Raji (cell line): ENCODE data around the gene TET3.

Experiments
- POLR2A ChIP-seq: IDR thresholded peaks from 2 replicates; pipeline ENCODE4 v1.6.1; 2011; ENCODE audit warnings: low read depth, low read length, control low read depth; ENCODE audit not compliant: insufficient read depth

TET3 gene

DNA sequence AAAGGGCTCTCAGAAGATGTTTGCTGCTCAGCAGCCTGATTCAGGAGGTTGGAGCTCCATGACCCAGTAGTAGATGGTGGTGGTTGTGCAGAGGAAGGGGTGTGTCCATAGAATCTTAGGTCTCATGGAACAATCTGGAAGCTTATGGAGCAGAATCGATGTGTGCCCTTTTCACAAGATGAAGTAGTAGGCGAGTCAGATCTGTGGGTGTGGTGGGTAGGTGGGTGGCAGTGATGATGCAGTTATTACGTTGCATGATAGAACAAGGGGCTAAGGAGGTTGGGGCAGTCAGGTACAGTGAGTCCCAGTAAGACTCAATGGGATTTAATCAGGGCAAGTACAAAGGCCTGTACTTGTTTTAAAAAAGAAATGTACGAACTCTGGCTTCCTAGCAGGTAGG lies 9.1 kb downstream of the TET3 start:
- TF ChIP-seq POLR2A = no peak

DNA sequence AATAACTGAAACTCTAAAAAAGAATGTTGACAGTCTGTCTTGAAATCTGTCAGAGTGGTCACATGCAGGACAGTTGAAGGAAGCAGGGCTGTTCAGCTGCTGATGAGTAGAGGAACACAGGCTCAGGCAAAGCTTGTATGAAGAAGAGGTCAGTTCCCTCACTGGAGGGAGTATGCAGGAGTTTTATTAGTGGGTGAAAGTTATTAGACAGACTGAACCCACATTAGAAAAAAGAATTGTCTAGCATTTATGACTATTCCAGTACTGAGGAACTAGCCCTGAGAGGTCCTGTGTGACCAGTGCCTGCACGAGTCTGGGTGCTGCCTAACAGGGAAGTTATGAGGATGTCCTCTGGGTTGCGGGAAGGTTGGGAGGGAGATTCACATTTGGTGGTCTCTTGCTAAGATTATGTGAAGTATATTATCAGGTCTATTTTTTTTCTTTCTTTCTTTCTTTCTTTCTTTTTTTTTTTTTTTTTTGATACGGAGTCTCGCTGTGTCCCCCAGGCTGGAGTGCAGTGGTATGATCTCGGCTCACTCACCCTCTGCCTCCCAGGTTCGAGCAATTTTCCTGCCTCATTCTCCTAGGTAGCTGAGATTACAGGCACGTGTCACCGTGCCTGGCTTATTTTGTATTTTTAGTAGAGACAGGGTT lies 9.6 kb downstream of the TET3 start:
- TF ChIP-seq POLR2A = no peak

DNA sequence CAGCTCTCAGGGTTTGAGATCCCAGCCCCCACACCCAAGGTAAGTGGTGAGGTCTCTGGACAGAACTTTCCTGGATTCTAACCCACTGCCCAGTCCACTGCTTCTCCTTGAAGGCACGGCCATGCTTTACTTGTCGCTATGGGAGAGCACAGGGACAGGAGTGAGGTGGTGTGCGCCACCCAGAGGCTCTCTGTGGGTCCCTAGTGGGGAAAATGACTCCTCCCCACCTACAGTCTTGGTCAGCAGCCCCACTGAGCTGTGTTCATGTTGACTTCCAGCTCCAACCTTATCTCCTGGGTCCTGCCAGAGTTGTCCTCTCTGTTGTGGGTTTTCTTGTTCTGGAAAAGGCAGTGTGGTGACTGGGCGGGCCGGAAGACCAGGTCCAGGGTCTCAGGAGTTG lies 11.1 kb downstream of the TET3 start:
- TF ChIP-seq POLR2A = no peak

DNA sequence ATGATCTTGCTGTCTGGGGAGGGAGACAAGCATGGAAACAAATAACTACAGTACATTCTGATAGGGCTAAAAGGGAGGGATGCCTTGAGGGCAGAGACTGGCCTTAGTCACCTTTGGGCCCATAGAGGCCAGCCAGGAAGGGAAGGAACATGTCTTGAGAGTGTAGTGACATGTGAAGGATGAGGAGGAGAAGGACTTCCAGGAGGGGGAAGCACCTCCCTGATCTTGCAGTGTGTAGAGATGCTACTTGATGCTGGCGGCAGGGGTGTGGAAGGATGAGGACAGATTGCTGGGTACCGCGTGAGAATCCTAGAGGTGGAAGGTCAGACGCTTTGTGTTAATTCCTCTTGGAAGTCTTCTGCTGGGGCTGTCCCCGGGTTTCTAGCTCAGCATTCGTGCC lies 13.1 kb downstream of the TET3 start:
- TF ChIP-seq POLR2A = no peak

DNA sequence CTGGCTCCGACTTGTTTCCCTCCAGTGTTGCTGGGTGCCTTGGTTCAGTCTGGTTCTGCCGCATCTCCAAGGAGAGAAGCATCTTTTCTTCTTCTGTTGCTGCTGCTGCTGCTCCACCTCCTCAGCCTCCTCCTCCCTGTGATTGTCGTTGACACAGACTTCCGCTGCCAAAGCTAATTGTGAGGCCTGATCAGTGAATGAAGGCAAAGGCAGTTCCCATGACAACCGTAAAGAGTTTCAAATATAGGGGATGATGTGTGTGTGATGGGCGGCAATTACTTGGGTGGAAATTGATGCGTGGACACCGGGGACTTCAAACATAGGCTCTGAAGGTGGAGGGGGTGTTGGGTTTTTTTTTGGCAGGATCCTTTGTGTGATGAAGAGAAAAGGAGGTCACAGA lies 13.7 kb downstream of the TET3 start:
- TF ChIP-seq POLR2A = no peak

DNA sequence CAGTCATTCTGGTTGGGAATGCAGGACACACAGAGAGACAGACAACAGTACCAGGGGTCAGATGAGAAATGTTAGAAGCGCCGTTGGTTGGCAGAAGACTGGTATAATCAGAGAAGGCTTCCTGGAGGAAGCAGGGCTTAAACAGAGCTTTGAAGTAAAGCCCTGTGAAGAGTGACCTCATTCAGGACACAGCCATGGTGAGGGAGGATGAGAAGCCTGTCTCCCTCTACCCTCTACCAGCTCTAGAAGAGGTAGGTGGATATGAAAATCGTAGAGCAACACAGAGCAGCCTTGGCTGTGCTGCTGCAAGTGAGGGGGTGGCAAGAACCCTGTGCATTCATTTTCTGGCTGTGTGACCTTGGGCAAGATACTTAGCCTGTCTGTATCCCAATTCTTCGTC lies 14.2 kb downstream of the TET3 start:
- no peak for TF ChIP-seq POLR2A

DNA sequence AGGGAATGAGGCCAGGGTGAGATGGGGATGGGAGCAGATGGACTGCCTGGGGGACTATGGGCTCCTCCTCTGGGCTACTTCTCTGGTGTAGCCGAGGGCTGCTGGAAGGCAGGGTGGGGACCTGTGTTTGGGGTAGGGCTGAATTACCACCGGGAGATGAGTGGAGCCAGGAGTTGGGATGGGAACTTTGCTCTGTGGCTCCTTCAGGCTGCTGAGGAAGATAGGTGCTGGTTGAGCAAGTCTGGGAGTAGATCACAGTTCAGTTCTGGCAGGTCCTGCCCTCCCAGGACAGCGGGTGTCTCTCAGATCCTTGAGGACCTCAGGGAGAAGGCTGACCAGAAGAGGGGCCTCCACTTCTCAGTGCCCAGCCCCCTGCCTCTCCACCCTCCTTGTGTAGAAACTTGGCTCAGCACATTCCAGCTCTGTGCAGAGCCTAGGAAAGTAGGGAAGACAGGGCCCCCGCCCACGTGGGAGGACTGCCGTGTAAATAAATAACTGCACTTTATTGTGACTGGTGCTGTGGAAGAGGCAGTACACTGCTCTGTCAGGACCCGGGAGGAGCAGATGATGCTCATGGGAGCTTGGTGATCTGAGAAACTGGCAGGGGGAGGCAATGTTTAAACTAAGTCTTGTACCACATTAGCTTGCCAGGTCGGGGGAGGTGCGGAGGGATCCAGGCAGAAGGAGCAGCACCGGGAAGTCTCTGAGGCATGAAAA lies 15.3 kb downstream of the TET3 start:
- TF ChIP-seq POLR2A = no peak

DNA sequence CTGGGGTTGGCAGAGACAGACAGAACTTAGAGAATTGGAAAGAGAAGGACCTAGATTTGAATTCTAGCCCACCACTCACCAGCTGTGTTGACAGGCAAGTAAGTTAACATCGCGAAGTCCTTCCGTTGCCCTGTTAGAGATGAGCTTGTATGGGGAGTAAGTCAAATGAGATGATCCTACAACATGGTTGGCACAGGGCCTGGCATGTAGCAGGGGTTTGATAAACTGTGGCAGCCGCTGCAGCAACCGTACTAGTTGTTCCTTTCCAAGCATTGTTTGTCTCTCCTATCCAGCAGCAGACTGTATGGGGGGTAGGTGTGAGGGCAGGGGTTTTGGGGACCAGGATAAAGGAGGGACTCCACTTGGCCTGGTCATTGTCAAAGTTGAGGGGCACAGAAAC lies 16.0 kb downstream of the TET3 start:
- no peak for TF ChIP-seq POLR2A

DNA sequence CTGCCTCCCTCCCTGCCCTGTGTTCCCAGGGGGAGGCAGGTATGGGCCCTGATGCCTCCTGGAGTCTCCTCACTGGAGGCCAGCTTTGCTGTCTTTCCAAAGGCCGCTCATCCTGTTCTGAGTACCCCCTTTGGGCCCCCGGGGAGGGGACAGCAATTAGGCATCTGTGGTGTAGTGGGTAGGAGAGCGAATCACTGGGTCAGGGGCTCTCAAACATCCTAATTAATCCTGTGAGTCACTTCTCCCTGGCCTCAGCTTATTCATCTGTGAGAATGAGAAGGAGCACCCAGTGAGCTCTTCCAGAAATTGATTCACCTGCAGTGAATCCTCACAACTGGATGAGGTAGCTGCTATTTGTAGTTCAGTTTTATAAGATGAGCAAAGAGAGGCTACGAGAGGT lies 16.4 kb downstream of the TET3 start:
- TF ChIP-seq POLR2A = no peak

DNA sequence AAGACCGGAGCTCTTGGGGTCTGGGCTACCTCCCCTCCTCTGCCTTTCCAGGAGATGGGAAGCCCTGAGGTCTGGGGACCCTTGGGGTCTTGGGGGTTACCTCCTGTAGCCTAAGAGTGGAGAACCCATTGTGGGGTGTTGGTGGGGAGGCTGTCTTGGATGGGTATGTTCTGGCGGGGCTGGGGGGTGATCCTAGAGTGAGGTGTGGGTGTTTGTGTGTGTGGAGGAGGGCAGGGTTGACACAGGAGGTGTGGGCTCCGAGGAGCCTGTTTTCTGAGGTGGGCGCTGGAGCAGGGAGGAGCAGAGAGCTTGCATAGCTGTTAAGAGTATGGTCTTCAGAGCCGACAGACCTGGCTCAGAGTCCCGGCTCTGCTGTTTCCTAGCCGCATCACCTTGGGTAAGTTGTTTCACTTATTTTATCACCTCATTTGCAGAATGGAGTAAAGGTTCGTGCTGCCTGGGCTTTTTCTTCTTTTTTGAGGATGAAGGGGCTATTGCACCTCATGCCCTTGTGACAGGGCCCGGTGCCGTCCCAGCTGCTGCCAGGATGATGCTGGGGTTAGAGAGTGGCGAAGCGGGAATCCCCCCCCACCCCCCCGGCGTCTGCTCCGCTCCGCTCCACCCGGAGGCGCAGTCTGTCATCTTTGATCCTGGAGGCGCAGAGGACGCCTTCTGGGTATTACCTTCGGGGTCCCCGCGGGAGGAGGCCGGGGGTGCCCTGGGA lies 17.2 kb downstream of the TET3 start:
- no peak for TF ChIP-seq POLR2A

DNA sequence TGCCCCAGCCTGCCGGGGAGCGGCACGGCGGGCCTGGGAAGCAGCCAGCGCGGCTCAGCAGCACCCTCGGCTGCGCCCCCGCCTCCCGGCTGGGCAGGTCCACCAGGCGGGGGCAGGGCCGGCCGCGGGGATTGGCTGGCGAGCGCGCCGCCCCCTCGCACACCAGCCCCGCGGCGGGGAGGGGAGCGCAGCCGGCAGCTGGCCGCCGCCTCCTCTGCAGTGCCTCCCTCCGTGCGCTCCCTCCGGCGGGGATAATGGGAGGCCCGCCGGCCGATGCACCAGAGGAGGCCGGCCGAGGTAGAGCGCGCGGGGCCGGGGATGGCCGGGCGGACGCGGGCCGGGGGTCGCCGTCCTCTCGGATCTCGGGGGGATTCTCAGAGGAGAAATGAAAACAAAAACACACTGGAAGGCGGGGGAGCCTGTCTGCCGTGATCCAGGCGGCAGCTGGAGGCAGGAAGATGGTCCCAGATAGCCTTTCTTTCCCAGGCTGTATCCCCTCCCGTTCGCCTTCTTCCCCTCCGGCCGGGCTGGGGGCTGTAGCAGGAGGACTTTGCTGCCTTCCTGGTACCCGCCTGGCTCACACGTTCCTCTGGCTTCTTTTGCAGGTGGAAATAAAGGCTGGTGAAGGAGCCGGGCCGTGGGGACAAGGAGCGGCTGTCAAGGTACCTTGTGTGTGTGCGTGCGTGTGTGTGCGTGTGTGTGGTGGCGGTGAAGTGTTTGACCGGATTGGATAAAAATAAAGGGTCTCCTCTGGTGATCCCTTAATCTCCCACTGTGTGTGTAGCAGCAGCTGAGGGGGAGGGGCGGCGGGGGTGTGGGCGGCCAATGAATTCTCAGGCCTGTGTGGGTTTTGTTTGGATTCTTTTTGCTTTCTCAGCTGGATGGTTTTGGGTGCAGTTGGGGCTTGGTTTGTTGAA lies 18.1 kb downstream of the TET3 start:
- TF ChIP-seq POLR2A = no peak

DNA sequence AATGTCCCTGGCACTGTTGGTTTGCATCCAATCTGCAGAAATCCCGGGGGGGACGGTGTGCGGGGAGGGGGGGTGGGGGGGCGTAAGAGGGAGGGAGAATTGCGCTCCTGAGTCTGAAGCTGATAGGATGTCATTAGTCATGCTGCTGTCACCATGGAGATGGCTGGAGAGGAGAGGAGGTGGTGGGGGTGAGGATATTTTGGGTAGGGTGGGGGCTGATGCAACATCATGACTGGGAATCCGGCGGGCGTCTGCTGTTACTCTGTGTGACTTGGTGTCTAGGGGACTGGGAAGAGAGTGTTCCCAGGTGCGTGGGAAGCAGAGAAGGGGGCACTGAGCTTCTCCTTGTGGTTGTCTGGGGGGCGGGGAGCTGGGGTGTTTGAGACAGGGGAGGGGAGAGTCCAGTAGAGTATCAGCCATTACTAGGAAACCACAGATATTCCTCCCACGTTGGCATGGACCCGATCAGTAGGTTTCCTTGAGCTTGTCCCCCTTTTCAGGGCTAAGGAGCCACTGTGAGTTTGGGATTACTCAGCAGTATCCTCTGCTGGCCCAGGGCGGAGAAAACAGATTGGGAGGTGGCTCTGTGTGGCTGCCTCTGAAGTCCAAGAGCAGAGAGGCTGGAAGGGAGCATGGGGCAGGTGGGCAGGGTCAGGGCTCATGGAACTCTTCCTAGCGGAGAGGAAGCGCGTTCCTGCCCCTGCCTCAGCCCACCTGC lies 18.9 kb downstream of the TET3 start:
- no peak for TF ChIP-seq POLR2A

DNA sequence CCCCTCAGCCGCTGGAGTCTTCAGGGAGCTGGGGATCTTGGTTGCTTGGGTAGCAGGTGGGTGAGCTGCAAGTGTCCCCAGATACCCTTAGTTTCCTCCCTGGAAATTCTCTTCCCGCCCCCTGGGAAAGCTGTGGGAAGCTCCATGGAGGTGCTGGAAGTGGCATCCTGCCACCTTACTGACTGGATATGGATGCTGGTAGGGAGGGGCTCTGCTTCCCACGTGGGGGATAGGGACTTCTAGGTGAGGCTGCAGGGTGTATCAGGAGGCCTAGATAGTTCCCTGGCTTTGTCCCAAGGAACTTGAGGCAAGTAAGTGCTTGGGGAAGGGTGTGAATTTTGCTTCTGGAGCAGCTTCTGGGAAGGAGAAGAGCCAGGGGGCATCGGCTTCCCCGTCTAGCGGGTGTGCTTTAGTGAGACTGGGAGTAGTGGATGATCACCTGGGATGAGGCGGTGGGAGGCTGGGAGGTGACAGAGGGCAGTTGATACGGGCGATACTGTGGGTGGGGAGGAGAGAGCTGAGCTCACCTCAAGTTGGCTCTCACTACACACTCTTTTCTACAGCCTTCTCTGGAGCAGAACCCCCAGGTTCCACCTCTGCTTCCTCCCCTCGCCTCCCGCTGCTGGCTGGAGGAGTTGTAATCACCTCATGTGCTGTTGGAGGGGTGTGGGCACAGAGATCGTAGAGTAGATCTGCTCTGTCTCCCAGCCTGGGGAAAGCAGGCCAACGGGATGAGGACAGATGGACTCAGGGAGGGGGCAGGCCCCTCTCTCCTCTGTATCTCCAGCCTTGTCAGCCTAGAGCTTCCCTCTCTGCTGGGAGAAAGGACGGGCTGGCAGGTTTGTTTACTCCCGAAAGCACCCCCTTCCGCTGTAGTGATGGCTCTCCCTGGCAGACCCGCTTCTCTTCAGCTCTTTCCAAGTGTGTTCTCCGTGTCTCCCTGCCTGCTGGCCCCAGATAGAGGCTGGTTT lies 19.8 kb downstream of the TET3 start:
- no peak for TF ChIP-seq POLR2A
